ENCODE measurements around the gene CNOT2. TPM values are rescaled to one million over a fixed set of nuclear protein-coding genes. Genes with fewer than 3 reads are reported as not detected.

Gene CNOT2
- total RNA-seq, 2 donors from 2014 or later, result 76.8 to 87.3 TPM

GRCh38 chr12:70319605-70320004 is 76.4 kb downstream of the CNOT2 start:
- 81 to 84% methylated on average over 4 of the region's 4 CpGs for WGBS, 2 donors
- Histone ChIP-seq H3K27me3 (no peaks in the 10 kb centered on the region), H3K9me3 (no peaks in the 10 kb centered on the region), H3K36me3 (replicated peaks in 1 of 2; ENCODE audit: insufficient read depth in 1 of 2, low read depth in 2 of 2) (no peaks in the 10 kb centered on the region), H3K4me1 (no peaks in the 10 kb centered on the region), H3K27ac (no peak overlapping the region), H3K4me3 (no peak overlapping the region)
- no peak for ATAC-seq
- TF ChIP-seq POLR2A (IDR thresholded peaks at IDR 0.05) (no peak), CTCF (IDR thresholded peaks at IDR 0.05) (no peak)
- intact Hi-C loops (cut with DNase I), result no loop called here
- no peak for DNase-seq

- intact Hi-C loops (cut with DNase I), result no loop called here
- H3K4me1 ChIP-seq, result no peaks in the 10 kb centered on the region
- DNase-seq (no peak), ATAC-seq (no peak)
- H3K36me3 ChIP-seq (replicated peaks in 1 of 2; ENCODE audit: insufficient read depth in 1 of 2, low read depth in 2 of 2), result no peaks in the 10 kb centered on the region
- H3K9me3 ChIP-seq, result no peaks in the 10 kb centered on the region
- H3K27ac ChIP-seq, result no peak overlapping the region
- no peak for TF ChIP-seq POLR2A (IDR thresholded peaks at IDR 0.05)
- no peak for TF ChIP-seq CTCF (IDR thresholded peaks at IDR 0.05)
- H3K27me3 ChIP-seq, result no peaks in the 10 kb centered on the region
- 66 to 96% methylated on average over 2 of the region's 2 CpGs for WGBS, 2 donors
- H3K4me3 ChIP-seq, result no peak overlapping the region
Measured at GRCh38 chr12:70321191-70321590, 78.0 kb downstream of the CNOT2 start.

- DNase-seq (no peak), ATAC-seq (no peak)
- Histone ChIP-seq H3K4me3 (no peak overlapping the region), H3K9me3 (no peaks in the 10 kb centered on the region), H3K36me3 (replicated peaks in 1 of 2; ENCODE audit: insufficient read depth in 1 of 2, low read depth in 2 of 2) (no peaks in the 10 kb centered on the region), H3K27ac (no peak overlapping the region), H3K27me3 (no peaks in the 10 kb centered on the region), H3K4me1 (peaks cover 4% of the 10 kb centered on the region)
- intact Hi-C loops (cut with DNase I), result no loop called here
- TF ChIP-seq POLR2A (IDR thresholded peaks at IDR 0.05) (no peak), CTCF (IDR thresholded peaks at IDR 0.05) (no peak)
- WGBS, 2 donors, result 90 to 96% methylated on average over 2 of the region's 2 CpGs
Measured at GRCh38 chr12:70327541-70327940, 84.3 kb downstream of the CNOT2 start.

GRCh38 chr12:70329728-70330127 is 86.5 kb downstream of the CNOT2 start:
- ATAC-seq (no peak), DNase-seq (no peak)
- no peaks in the 10 kb centered on the region for H3K9me3 ChIP-seq
- H3K27ac ChIP-seq, result no peak overlapping the region
- no peaks in the 10 kb centered on the region for H3K36me3 ChIP-seq (replicated peaks in 1 of 2; ENCODE audit: insufficient read depth in 1 of 2, low read depth in 2 of 2)
- 94 to 96% methylated on average over 3 of the region's 3 CpGs for WGBS, 2 donors
- H3K27me3 ChIP-seq, result no peaks in the 10 kb centered on the region
- intact Hi-C loops (cut with DNase I), result no loop called here
- TF ChIP-seq CTCF (IDR thresholded peaks at IDR 0.05) (no peak), POLR2A (IDR thresholded peaks at IDR 0.05) (no peak)
- peaks cover 4% of the 10 kb centered on the region for H3K4me1 ChIP-seq
- H3K4me3 ChIP-seq, result no peak overlapping the region

GRCh38 chr12:70330158-70330557 is 86.9 kb downstream of the CNOT2 start:
- Histone ChIP-seq H3K4me3 (no peak overlapping the region), H3K27me3 (no peaks in the 10 kb centered on the region), H3K36me3 (replicated peaks in 1 of 2; ENCODE audit: insufficient read depth in 1 of 2, low read depth in 2 of 2) (no peaks in the 10 kb centered on the region), H3K9me3 (no peaks in the 10 kb centered on the region), H3K4me1 (peaks cover 4% of the 10 kb centered on the region), H3K27ac (no peak overlapping the region)
- intact Hi-C loops (cut with DNase I), result no loop called here
- DNase-seq (no peak), ATAC-seq (no peak)
- 93 to 98% methylated on average over 2 of the region's 2 CpGs for whole genome bisulfite sequencing, 2 donors
- no peak for TF ChIP-seq POLR2A (IDR thresholded peaks at IDR 0.05)
- TF ChIP-seq CTCF (IDR thresholded peaks at IDR 0.05), result no peak
